ENCODE measurements around the gene P2RY10.
"Not testable (repeated sequence)": the region's sequence is repeated elsewhere in the genome, so short reads cannot be mapped to it uniquely, and the experiment has no call there.

Gene P2RY10, protein sequence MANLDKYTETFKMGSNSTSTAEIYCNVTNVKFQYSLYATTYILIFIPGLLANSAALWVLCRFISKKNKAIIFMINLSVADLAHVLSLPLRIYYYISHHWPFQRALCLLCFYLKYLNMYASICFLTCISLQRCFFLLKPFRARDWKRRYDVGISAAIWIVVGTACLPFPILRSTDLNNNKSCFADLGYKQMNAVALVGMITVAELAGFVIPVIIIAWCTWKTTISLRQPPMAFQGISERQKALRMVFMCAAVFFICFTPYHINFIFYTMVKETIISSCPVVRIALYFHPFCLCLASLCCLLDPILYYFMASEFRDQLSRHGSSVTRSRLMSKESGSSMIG

DNA sequence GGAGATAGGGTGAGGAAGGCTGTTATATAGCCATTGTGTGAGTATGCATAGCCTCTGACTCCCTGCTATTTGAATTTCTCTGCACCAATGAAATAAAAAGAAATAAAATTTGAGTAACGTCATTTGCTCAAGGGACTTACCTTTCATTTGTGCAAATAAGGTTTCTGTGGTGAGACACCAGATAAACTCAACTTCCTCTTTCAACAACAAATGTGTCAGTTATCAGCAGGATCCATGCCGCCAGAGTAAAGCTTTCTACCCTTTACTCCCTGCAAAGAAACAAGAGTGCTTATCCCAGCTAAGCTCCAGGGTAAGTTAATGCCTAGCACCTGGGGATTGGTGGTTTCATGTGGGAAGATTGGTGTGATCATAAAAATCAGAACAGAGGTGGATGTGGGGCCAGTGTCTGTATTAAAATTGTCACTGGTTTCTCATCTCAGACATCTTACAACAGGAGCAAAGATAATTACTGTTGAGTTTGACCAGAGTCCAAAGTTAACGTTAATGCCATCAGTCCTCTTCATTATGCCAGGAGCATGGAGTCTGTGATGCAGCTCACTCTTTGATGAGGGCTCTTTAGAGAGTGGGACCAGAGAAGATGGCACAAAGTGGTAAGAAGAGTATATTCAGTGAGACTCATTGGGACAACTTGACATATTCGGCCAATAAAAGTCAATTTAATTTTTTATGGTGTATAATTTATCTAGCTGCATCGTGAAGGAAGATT lies at the start of gene P2RY10:
TSS of gene P2RY10 (plus strand) at position 206 of the 727 bp plus-strand sequence. CDS start 15,130 bp downstream, outside the sequence.
- no peak for DNase-seq (ENCODE audit: low read depth)

DNA sequence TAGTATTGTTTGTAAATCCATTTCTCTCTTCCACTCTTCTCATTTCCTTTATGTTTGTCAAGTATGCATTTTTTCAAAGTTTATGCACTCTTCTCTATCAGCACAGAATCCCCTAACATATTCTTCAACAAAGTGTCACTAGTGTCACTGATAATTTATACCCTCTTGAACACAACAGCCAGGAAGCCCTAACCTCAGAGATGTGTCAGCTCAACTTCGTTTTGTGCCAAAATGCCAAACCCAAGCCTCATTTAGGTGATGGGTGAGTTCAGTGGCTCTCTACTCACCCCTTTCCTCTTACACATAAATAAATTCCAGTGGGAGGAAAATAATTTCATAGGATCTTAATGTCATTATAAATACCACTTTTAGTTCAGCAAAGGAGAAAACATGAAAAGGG lies 22.4 kb upstream of the P2RY10 start:
- no peak for DNase-seq (ENCODE audit: low read depth)

DNA sequence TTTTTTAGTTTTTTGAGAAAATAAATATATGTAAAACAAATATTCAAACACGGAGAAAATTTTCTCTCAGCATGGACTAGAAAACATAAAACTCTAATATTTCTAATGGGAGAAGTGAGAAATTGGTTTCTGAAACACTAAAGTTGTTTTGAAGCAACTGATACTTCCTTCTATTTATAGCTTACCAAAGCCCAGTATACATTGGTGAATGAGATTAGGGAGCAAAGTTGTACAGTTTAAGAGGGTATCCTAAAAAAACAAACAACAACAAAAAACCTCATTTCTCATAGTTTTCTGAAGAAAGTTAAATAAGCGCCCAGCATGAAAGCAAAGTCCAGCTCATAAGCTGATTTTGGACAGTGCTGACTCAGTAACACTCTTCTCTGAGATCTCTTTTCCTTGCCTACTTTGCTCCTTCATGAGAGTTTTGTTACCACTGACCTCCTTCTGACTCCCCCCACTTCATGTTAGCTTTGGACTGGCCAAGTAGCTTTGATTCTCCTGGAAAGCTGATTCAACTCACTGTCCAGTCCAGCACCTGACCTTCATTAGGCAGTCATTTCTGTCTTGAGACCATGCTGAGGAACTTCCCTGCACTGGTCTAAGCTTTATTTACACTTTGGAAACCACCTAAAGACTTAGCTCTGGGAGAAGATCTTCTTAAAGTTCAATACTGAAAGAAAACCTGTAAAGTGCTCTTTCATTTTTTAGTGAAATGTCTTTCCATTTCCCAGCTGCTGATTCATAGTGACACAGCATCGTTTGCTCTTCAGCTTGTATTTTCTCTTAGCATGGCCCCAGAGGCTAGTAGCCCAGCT lies 21.8 kb upstream of the P2RY10 start:
- no peak for DNase-seq (ENCODE audit: low read depth)

DNA sequence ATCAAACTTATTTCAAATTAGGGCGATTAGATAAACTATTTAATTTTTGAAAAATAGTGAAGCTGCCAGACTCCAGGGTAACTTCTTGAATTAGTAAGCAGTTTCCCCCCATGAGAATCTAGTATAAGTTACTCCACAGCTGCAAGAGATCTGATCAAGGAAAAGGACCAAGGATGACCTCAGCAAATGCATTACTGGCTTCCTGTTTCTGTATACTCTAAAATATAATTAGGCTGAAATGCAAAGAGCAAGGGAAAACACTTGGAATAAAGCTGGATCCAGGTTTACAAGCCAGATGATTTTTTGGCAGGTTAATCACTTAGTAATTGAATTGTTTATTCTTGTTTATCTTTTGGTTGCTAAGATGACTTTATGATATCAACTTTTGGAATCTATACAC lies 13.4 kb upstream of the P2RY10 start:
- no peak for DNase-seq (ENCODE audit: low read depth)

DNA sequence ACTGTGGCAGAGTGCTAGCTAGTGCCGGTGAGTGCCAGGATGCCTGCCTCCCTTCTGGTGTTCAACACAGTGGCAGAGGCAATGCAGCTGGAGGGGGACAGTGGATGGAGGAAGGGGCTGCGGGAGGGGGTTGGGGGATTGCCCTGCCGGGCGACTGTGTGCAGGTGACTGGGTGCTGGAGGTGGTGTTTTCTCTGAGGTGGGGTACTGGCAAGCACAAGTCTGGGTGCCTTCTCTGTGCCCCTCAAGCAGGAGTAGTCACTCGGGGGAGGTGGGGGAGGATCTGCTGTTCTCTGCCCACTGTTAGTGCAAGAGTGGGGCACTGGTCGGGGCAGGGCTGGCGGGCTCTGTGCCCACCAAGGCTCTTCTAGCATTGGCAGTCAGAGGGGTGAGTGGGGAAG lies 10.3 kb upstream of the P2RY10 start:
- no peak for DNase-seq (ENCODE audit: low read depth)

DNA sequence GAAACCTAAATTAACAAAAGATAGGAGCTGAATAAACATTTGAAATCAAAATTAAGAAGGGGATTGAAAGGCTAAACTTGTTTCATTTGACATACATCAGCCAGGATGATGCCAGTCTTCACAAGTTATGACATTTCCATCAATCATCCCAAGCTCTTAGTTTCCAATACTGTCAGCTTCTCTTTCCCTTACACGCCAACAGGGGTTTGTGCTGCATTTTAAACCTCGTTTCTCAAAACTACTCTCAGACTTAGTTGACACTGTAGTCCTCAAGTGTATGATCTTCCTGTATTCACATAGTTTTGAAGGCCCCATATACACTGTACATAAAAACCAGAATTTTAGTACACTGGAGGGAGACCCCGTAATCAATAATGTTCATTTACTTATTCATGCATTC lies 840 bp upstream of the P2RY10 start:
- DNase-seq (ENCODE audit: low read depth): no peak

DNA sequence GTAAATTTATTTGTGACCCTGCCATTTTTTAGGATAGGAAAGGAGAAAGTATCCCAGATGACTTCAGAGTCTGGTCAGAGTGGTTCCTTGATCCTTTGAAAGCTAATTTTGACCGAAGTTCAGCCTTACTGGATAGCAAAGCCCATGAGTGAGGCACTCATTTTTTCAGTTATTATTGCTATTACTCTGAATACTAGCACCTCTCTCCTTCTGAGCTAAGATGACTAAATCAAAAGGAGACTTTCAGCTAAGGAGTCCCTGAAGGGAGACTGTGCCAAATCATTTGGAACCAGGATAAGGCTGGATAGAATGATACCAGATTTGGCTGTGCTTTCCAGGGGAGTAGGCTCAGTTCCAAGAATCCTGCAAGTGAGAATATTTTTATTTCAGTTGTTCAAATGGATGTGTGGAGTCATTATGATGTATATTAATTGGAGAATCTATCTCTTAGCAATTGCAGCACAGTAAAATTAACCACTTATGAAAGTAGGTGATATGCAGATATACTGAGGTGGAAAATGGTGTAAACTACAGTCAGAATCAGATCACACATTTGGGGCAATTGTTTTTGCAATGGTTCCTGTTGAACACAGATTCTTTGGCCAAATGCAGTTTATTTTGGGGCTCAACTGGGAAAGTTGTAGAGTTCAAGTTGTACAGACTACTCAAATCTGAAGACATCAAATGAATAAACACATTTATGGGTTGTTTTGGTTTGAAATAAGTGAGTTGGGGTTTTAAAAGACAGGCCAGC lies 1.2 kb downstream of the P2RY10 start:
- DNase-seq (ENCODE audit: low read depth): no peak

DNA sequence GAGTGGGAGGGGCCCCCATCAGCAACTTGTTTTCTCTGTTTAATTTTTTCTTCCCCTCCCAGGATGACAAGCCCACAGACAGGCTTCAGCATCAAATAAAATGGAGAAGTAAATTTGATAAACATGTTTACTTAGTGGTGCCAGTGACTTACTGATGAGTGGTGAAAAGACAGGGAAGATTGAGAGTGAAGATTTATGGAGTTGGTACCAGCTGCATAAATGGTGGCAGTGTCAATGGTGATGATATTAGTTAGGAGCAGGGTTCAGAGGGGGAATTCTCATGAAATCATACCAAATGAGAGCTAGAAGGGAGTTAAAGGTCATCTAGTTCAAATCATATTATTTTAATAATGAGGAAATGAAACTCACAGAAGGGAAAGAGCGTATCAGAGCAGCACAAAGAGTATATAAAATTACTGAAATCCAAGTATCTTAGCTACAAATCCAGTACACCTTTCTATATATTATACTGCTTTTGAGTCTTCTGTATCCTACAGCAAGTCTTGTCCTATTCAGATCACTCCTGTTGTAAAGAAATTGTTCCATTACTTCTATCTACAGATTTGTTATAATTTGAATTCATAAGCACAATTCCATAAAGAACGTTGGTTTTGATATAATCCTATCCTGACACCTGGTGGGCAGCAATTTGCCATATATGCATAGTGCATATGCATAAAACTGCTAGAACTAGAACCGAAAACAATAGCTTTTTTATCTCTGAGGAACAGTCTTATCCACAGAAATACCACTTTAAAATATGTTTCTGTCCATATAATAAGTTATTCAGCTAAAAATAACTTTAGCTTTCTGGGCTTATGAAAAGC lies 5.0 kb downstream of the P2RY10 start:
- DNase-seq (ENCODE audit: low read depth): no peak

DNA sequence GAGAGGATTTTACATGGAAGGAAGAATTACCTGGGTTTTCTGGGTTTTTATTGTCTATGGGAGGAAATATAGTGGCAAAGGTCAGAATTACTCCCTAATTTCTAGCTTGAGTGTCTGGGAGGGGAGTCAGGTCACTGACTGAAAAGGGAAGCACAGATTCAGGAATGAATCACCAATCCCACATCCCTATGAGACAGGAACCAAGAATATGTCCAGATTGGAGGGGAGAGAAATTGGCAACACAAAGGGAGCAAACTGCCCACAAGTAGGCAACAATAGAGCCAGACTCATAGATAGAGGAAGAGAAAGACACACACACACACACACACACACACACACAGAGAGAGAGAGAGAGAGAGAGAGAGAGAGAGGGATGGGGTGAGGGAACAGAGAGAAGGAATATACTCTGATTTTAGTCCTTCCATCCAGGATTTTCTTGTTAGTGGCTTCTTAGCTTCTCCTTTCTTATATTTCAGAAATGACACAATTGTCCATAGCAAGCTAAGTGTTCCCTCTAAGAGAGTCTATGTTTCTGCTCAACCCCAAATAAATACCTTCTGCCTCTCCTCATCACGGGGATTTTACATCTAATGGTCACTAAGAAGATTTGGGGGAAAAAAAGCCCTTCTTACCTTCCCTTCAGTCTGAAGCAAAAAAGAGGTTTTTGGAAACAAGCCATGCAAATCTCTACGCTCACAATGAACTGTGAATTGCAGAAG lies 12.0 kb downstream of the P2RY10 start:
- no peak for DNase-seq (ENCODE audit: low read depth)

DNA sequence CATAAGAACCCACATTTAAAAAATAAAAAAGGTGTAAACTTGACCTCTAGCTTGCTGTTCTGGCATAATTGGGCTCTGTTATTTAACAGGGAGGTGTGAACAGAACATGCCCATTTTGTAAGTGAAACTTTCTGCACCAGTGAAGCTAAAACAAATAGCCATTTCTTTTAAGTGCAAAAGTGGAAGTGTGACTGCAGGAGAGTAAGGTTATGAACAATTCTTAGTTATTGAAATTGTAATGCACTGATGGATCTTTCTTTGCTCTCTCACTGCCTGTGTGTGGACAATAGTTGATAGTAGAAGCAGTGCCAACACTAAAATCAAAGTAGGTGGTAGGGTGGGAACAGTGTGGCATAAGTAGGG lies 12.6 kb downstream of the P2RY10 start:
- DNase-seq (ENCODE audit: low read depth): no peak

DNA sequence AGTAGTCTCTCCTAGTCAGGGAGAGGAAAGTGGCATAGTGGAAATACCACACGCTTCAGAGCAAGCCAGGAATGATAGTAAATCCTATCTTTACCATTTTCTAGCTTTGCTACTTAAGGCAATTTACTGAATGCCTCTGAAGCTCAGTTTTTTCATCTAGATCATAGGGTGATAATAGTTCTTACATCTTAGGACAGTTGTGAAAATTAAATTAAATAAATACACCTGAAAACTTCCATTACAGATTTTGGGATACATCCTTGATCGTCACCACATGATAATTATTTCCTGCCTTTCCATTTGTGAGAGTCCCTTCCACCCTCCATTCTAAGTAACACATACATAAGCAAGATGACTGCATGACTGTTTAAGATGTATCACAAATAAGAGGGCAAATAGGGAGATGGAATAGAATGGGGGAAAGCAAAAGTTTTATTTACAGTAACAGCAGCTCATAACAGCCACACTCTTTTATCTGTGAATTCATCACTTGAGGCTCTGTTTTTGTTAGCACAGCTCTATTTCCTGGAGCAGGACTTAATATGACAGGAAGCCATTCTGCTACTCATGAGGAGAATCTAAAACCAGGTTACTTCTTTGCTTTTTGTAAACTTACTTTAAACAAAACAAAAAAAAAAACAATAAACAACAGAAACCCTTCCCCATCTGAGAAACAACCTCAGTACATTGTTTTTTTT lies 13.4 kb downstream of the P2RY10 start:
- no peak for DNase-seq (ENCODE audit: low read depth)

DNA sequence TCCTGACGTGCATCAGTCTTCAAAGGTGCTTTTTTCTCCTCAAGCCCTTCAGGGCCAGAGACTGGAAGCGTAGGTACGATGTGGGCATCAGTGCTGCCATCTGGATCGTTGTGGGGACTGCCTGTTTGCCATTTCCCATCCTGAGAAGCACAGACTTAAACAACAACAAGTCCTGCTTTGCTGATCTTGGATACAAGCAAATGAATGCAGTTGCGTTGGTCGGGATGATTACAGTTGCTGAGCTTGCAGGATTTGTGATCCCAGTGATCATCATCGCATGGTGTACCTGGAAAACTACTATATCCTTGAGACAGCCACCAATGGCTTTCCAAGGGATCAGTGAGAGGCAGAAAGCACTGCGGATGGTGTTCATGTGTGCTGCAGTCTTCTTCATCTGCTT lies 15.7 kb downstream of the P2RY10 start:
- DNase-seq (ENCODE audit: low read depth): no peak

DNA sequence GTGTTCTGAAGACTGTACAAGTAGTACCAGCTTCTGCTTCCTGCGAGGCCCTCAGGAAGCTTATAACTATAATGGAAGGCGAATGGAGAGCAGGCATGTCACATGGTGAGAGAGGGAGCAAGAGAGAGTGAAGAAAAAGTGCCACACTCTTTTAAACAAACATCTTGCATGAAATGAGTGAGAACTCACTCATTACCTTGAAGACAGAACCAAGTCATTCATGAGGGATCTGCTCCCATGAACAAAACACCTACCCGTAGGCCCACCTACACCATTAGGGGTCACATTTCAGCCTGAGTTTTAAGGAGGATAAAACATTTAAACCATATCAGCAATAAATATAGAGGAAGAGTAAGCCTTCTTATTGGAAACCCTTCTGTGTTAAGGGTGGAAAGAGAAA lies 19.4 kb downstream of the P2RY10 start:
- no peak for DNase-seq (ENCODE audit: low read depth)

DNA sequence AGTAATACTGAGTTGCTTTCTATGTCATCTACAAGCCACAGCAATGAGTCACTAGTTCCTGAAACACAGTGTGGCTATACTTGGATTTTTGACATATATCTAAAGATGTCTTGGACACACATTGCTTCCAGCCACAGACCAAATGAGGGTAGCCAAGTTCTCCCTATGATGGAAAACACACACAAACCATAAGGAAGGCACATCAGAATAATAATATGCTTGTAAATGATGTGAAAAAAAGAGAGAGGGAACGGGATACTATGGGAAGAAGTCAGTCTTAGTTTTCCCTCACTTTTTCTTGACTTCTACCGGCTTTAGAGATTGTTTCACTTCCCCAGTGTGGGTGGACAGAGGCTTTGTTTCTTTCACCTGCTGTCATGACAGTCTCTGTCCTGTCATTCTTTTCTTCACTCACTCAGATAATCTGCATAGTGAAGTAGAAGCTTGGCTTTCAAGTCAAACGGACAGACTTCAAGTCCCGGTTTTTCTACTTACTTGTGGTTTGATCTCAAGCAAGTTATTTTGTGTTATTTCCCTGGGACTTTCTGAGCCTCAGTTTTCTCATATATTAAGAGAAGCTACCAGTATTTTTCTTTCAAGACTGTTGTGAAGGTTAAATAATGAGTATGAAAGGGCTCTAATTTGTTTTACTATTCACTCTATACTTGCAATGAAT lies 34.7 kb downstream of the P2RY10 start:
- DNase-seq (ENCODE audit: low read depth): no peak

DNA sequence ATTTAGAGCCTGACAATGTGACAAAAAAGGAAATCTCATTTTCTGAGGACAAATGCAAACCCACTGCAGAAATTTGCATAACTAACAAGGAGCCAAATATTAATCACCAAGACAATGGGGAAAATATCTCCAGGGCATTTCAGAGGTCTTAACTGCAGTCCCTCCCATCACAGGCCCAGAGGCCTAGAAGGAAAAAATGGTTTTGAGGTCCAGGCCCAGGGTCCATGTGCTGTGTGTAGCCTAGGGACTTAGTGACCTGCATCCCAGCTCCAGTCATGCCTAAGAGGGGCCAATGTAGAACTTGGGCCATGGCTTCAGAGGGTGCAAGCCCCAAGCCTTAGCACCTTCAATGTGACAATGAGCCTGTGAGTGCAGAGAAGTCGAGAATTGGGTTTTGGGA lies 44.2 kb downstream of the P2RY10 start:
- DNase-seq (ENCODE audit: low read depth): no peak

DNA sequence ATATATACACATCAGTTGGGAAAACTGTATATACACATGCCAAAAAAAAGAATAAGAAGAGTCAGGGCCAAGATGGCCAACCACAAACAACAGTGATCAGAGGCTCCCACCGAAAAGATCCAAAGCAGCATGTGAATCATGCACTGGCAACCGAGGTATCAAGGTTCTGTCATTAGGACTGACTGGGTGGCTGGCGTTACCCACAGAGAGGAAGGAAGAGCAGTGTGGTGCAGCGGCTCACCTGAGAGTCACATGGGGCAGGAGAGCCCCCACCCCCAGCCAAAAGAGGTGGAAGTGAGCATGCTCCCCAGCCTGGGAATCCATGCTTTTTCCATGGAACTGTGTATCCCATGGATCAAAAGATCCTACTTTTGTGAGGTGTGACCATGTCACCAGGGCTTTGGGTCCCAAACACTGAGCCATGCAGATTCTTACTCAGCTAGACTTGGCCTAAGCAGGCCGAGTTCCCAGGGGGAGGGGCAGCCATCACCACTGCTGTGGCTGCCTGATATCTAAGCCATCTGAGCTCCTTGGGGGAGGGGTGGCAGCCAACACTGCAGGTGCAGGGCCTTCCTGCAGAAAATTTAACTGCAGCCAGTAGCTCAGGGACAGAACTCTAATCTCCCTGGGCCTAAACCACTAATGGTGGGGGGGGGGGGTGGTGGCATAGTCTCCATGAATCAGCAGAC lies 52.8 kb downstream of the P2RY10 start:
- no peak for DNase-seq (ENCODE audit: low read depth)

DNA sequence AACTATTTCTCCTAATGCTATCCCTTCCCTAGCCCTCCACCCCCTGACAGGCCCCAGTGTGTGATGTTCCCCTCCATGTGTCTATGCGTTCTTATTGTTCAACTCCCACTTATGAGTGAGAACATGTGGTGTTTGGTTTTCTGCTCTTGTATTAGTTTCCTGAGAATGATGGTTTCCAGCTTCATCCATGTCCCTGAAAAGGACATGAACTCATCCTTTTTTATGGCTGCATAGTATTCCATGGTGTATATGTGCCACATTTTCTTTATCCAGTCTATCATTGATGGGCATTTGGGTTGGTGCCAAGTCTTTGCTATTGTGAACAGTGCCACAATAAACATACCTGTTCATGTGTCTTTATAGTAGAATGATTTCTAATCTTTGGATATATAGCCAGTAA lies 62.3 kb downstream of the P2RY10 start:
- DNase-seq (ENCODE audit: low read depth): not testable (repeated sequence)

Measured in stimulated activated CD8-positive, alpha-beta memory T cell treated with anti-CD3 and anti-CD28 coated beads, Interleukin-15, amount 100 ng/mL, for 24 hours (primary cell).